HG03354 (cell line): ENCODE measurements around the gene SHISA6.

ENCODE experiments used
- ATAC-seq: cut with Tn5 transposase; IDR thresholded peaks from one replicate; pipeline ENCODE4 v1.9.1; 2021; ENCODE audit warnings: mild to moderate bottlenecking; ENCODE audit not compliant: unreplicated experiment, poor library complexity, severe bottlenecking

SHISA6 gene

DNA sequence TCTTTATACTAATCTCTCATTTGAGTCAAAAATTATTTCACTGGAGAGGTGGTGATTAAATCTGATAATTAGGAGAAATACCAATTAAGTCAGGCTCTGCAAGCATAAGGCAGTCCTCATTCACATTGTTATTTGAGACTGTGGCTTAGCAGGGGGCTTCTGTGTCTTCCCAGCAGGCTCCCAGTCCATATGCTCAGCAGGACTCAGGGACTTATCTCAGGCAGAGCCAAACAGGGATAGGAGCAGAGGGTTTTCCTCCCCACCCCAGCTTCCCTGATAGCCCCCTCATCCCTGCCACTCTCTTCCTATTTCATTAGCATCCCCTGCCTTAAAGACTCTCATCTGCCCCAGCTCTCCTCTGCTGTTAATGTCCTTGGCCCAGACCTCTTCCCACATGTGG lies 252.9 kb downstream of the SHISA6 start:
- ATAC-seq, result no peak

DNA sequence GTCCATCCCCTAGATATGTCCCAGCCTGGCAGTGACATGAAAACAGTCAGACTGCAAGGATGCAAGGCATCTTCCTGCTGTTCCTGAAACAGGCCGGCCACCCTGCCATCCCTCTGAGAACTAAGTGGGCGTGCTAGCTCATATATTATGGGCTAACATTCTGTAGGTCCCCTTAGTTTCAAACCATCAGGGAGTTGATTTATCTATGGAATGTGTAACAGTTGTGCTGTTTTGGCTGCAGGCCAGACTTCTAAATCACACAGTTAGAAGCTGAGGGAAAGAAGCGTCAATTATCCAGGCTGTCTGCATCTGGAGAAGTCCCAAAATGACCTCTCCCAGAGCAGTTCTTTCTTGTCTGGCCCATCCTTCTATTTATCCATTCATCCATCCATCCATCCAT lies 254.6 kb downstream of the SHISA6 start:
- no peak for ATAC-seq

DNA sequence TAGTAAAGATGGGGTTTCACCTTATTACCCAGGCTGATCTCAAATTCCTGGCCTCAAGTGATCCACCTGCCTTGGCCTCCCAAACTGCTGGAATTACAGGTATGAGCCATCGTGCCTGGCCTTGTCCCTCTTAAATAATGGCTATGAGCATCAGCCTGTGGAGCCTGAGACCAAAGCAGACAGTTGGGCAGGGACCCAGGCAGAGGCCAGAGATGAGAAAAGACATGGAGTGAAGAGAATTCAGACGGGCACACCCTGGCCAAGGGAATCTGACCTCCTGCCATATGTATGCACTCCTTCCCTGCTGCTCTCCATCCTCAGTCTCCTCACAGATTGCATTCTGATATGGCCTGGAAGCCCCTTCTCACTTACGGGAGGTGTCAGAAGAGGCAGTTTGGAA lies 258.9 kb downstream of the SHISA6 start:
- no peak for ATAC-seq

DNA sequence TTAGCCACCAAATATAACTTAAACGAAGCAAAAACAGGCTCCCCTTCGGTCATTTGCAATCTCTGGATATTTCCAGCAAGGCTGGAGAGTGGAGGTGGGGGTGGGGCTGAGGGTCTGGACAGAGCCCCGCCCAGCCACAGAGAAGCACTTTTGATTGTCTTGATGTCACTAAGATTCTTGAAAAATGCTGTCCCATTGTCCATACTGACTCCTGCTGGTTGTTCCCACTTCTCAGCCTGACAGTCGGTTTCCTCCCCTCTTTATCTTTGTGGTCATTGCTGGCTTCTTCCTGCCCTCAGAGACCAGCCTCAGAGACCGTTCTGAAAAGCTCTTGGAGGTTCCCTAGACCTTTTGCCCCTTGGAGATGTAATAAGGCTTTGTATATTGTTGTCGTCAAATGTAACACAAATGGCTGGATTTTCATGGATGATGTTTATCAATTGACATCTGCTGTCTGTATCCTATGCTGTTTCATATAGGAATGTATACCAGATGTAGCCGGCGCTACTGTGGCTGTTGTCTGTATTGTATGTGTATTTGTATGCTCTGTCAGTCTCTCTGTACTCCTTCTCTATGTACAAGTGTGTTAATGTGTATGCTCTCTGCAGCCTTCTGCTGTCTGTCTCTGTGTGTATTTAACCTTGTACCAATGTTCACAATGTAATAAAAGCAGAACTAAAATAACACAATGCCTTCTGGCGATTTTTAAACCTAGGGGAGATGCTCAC lies 262.5 kb downstream of the SHISA6 start:
- ATAC-seq, result no peak

DNA sequence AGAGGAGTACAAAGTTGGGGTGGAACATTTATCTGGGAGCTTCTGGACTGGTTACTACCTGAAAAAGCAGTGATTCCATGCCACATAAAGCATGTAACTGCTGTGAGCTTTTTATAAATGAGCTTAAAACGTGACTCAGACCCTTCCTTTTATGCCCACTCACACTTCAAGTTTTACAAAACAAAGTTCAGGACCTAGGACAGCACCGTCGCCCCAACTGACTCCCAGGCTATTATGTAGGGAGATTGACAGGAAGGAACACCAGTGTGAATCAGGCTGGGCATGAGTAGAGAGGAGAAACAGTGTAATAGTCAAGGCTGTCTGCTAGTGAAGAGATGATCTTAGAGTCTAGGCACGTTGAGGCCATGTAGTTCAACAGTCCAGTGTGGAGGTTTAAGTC lies 265.6 kb downstream of the SHISA6 start:
- ATAC-seq, result no peak

DNA sequence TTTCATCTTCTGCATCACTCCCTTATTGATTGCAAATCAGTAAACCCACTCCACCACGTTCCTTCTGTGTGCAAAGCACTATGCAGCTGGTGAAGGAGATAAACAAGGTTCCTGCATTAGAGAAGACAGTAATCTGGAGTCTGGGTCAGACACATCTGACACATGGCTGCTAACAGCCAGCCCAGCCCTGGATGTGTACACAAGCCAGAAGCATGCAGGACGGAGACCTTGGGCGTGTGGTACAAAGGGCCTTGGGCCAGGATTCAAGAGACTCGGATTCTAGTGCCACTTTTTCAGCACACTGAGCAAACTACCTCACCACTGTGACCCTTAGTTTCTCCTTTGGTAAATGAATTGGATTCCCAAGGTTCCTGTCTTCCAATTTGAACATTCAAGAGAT lies 270.7 kb downstream of the SHISA6 start:
- no peak for ATAC-seq

DNA sequence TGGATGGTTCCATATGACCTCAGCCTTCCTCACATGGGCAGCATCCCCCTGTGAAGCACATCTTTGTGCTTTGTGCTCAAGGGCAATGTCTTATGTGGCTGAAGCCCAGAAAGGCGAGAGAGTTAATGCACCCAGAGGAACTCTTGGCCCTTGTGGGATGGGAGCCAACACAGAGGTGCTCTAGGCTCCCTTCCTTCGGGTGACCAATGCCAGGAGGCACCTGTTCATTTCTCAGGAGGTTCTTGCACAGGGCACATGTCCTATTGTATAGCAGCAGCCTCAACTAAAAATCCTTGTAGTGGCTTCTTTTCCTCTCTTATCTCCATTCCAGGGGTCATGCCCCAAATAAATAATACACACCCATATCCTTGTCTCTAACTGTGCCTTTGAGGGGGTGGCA lies 273.6 kb downstream of the SHISA6 start:
- no peak for ATAC-seq

DNA sequence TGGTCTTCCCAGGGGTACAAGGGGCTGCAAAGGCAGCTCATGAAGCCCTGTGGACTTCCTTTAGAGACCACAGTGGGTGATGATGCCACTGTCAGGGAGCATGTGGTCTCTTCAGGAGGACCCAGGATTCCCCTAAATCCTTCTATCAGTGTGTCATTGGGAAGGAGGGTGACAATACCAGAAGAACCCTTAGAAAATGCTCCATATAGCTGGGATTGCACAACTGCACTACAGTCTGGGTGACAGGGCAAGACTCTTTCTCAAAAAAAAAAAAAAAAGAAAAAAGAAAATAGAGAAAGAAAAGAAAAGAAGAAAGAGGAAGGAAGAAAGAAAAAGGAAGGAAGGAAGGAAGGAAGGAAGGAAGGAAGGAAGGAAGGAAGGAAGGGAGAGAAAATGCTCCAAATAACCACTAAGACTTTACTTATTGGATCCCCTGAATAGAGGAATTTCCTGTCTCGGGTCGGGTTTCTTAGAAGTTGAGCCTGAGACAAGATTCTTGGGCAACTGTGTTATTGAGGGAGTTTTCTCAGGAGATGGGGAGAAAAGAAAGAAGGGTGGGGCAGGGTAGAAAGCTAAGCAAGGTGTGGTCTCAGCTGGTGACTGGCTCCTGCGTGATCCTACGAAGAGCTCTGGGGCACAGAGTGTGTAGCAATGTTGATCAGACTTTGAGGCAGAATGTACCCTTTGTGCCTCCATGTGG lies 274.1 kb downstream of the SHISA6 start:
- no peak for ATAC-seq

DNA sequence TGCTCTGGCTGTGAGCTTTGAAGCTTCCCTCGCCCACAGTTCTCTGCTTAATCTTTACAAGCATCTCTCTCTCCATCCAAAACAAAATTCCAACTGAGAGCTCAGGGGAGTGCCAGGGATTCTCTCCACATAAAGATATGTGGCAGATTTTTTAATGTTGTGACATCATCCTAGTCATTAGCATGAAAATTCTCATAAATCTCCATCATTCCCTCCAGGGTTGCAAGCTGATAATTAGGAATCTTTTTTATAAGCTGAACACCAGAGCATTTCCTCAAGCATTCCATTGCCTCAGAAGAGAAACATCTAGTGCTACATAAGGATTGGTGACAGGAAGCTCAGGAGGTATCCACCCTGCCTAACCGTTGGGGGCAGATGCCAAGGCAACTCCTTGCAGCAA lies 274.9 kb downstream of the SHISA6 start:
- ATAC-seq, result no peak

DNA sequence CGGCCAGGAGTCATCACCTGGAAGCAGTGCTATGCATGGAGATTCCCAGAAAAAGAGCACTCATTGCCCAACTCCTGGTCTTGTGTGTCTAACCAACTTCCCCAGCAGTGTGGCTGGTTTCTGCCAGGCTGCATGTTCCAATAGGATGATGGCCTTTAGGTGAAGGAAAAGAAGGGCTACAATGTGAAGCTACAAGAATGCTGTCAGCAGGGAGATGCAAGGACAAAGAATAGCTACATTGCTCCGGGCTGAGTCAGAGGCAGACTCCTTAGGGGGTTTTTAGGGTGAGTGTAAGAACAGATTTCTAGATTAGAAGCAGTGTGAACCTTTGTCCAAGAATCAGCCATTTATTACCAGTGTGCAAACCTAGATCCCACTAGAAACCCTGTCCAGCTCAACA lies 294.2 kb downstream of the SHISA6 start:
- ATAC-seq, result no peak

DNA sequence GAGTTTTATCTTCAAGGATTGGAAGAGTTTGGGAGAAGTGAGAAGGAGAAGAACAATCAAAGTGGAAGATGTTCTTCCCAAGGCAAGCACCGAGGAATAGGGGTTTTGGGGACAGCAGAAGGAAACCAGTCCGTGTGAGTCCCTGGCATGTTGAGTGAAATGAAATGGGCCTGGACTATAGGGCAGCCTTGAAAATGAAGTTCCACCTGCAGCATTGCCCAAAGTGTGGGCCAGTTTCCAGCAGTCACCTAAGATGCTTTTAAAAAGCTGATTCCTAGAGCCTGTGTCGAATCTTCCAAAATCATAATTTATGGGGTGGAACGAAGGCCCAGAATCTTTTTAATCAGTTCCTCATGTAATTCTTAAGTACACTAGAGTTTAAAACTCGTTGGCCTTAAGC lies 297.4 kb downstream of the SHISA6 start:
- no peak for ATAC-seq

DNA sequence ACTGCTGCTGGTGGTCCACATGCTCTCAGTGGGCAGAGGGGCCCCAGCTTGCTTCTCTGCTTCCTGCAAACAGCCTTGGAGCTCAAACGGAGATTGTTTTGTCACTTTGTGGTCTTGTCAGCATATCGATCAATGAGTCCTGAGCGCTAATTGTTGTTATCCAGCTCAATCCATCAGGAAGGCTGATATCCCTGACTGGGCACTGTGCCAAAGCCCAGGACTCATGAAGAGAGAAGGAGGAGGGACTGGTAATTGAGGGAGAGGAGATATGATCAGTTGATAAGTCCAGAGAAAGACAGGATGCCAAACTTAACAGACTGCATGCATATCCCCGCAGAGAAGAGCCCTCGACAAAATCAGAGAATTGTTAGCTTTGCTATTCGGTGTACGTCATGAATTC lies 298.6 kb downstream of the SHISA6 start:
- ATAC-seq, result no peak

DNA sequence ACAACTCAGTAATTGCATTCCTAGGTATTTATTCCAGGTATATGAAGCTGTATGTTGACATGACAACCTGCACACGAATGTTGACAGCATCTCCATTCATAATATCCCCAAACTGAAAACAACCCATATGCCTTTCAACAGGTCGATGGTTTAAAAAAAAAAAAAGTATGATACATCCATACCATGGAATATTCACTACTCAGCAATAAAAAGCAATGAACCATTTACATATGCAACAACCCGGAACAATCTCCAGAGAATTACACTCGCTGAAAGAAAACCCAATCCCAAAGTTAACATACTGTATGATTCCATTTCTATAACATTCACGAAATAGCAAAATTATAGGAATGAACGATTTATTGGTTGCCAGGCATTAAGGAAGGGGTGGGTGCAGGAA lies 304.0 kb downstream of the SHISA6 start:
- ATAC-seq, result no peak

DNA sequence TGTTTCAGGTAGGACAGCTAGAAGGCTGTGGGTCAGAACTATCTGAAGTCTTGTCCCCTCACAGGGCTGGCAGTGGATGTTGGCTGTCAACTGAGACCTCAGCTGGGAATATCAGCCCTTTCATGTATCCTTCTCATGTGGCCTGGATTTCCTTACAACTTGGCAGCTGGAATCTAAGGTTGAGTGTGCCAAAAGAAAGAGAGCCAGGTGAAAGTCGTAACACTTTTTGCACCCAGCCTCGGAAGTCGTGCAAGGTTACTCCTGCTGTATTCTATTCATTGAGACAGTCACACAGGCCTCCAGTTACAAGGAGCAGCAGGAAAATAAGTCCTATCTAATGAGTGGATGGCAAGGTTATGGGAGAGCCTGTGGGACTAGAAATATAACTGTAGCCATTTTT lies 304.7 kb downstream of the SHISA6 start:
- ATAC-seq, result no peak

DNA sequence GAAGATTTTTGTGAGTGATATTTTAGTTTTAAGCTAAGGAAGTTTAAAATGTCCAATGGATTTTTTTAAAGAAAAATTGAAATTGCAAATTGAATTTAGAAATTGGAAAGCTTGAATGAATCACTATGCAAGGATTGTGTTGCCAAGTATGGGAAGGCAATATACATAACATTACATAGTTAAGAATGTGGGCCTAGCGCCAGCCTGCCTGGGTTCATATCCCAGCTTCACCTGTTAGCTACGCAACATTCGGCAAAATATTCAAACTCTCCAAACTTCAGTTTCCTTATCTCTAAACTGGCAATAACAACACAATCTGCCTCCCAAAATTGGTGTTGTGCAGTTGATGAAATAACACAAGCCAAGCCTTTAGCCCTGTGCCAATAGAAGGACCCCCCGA lies 306.8 kb downstream of the SHISA6 start:
- ATAC-seq, result no peak

DNA sequence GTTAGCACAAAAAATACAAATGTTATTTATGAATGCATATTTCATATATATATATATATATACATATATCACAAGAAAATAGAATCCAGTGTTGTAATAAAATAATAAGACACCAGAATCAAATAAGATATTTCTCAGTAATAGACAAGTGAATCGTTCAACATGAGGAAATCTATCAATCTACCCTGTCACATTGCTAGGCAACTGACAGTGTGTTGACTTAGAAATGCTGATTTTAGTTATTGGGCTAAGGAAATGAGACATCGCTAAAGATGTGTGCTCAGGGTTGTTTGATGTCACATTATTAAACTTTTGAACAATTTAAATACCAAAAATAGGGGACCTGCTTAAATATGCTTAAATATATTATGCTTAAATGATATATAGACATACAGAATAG lies 307.4 kb downstream of the SHISA6 start:
- ATAC-seq, result no peak

DNA sequence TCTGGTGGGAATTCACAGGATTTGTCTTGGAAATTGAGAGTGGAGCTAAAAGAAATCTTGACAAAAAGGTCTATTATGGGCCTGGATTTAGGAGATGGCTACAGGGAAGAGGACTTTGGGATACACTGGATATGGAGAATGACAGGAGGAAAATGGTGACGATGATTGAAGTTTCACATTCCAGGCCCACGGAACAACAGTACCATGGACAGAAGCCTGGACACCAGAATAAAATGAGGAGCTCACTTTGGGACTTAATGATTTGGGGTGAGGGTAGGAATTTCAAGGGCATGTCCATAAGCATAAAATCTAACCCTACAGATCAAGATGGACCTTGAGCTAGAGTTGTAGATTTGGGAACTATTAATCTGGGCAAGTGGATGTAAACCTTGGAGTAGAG lies 309.4 kb downstream of the SHISA6 start:
- ATAC-seq, result no peak

DNA sequence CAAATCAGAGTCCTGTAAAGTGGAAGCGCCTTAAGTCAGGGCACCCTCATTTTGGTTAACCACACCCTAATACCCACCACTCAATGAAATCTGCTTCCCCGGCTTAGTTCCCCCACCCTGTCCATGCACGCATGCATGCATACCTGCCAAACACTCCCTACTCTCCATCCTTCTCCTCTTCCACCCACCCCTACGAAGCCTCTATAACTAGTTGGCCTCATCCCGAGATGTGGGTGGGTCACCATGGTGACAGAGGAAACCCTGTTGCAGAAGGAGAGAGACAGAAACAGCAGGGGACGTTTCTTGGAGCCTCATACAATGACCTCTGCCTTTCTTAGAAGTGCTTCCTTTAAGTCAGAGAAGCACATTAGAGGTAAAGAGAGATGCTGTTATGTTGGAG lies 310.4 kb downstream of the SHISA6 start:
- ATAC-seq, result no peak

DNA sequence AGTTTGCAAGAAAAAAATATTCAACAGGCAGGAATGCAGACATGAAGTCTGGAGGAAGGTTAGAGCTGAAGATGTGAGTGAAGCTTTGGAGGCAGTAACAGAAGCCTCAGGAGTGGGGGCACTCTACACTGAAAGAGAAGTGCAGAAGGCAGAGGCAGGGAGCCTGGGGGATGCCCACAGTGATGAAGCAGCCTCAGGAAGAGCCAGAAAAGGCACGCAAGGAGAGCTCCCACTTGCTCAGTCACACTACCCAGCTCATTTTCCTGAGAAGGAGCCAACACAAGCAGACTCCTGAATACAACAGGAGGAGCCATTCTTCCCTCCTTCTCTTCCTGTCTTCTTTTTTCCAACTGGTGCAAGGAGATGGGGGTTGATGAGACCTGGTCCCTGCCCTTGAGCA lies 312.1 kb downstream of the SHISA6 start:
- no peak for ATAC-seq

DNA sequence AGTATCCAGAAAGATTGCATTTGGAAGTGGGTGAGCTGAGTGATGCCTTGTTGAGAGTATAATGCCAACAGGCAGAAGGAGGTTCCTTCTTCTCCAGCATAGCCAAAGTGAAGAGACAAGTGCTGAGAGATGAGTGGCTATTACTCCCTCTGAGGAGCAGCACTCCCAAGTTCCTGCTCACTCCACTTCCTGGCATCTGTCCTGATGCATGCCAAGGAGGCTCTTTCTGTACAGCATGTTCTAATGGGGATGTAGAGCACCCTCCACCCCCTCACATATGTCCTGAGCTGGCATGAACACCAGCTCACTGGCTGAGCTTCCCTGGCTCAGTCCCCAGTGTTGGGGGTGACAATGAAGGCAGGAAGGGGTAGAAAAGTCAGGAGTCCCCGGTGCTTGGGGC lies 313.0 kb downstream of the SHISA6 start:
- no peak for ATAC-seq

DNA sequence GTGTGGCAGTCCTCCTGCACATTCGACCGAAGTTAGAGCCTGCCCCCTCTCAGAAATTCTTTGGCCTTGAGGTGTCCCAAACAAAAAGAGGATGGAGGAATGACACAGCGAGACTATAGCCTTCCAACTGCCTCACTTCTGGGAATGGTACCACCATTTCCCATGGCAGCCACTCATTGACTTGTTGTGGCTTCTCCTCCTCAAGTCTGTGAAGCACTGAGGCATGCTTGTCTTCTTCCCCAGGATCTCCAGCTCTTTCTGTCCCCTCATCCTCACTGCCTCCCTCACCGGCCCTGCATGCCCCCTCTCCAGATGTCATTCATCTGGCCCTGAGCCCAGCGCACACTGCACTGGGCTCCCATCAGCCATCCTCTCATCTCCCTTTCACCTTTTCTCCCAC lies 313.5 kb downstream of the SHISA6 start:
- no peak for ATAC-seq

DNA sequence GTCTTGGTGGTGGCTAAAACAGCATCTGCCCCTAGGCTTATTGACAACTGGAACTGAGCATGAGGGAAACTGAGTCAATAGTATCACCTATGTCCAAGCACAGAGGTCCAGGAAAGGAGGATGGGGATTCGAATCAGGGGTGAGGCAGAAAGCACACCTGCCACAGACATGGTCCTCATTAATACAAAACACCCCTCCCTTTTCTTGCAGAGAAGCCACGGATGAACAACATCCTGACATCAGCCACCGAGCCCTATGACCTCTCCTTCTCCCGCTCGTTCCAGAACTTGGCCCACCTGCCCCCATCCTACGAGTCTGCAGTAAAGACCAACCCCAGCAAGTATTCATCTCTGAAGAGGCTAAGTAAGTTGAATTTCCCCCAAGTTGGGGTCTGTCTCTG lies 314.5 kb downstream of the SHISA6 start:
- ATAC-seq, result no peak
